ENCODE results near the gene CERK.

The CERK gene

DNA sequence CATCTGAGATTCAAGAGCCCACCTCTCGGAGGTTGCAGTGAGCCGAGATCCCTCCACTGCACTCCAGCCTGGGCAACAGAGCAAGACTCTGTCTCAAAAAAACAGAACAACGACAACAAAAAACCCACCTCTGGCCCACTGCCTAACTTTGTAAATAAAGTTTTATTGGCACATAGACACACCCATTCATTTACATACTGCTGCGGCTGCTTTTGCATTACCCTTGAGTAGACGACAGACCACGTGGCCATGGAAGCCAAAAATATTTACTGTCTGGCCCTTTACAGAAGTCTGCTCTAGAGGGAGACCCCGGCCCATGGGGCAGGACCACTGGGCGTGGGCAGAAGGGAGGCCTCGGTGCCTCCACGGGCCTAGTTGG, 70.8 kb downstream of the CERK start:
- TF ChIP-seq MYC (IDR thresholded peaks at IDR 0.05; ENCODE audit: low read depth, low read length) = no peak
- TF ChIP-seq POLR2A (IDR thresholded peaks at IDR 0.05; ENCODE audit: extremely low read depth, insufficient read length) = no peak
- TF ChIP-seq, protein P1, sequence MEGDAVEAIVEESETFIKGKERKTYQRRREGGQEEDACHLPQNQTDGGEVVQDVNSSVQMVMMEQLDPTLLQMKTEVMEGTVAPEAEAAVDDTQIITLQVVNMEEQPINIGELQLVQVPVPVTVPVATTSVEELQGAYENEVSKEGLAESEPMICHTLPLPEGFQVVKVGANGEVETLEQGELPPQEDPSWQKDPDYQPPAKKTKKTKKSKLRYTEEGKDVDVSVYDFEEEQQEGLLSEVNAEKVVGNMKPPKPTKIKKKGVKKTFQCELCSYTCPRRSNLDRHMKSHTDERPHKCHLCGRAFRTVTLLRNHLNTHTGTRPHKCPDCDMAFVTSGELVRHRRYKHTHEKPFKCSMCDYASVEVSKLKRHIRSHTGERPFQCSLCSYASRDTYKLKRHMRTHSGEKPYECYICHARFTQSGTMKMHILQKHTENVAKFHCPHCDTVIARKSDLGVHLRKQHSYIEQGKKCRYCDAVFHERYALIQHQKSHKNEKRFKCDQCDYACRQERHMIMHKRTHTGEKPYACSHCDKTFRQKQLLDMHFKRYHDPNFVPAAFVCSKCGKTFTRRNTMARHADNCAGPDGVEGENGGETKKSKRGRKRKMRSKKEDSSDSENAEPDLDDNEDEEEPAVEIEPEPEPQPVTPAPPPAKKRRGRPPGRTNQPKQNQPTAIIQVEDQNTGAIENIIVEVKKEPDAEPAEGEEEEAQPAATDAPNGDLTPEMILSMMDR (IDR thresholded peaks at IDR 0.05; ENCODE audit: low read depth, low read length) = no peak
- TF ChIP-seq, protein P2, sequence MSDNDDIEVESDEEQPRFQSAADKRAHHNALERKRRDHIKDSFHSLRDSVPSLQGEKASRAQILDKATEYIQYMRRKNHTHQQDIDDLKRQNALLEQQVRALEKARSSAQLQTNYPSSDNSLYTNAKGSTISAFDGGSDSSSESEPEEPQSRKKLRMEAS (IDR thresholded peaks at IDR 0.05; ENCODE audit: low read depth, low read length) = no peak
- H3K4me3 ChIP-seq (ENCODE audit: low read depth, low read length) = no peak overlapping the region
- DNase-seq (ENCODE audit: low read depth) = no peak

DNA sequence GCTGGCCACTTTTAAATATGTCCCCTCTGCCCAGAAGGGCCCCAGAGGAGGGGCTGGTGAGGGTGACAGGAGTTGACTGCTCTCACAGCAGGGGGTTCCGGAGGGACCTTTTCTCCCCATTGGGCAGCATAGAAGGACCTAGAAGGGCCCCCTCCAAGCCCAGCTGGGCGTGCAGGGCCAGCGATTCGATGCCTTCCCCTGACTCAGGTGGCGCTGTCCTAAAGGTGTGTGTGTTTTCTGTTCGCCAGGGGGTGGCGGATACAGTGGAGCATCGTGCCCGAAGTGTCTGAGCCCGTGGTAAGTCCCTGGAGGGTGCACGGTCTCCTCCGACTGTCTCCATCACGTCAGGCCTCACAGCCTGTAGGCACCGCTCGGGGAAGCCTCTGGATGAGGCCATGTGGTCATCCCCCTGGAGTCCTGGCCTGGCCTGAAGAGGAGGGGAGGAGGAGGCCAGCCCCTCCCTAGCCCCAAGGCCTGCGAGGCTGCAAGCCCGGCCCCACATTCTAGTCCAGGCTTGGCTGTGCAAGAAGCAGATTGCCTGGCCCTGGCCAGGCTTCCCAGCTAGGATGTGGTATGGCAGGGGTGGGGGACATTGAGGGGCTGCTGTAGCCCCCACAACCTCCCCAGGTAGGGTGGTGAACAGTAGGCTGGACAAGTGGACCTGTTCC, 71.3 kb downstream of the CERK start:
- no peak overlapping the region for H3K4me3 ChIP-seq (ENCODE audit: low read depth, low read length)
- TF ChIP-seq, protein P2 (IDR thresholded peaks at IDR 0.05; ENCODE audit: low read depth, low read length) = no peak
- no peak for TF ChIP-seq MYC (IDR thresholded peaks at IDR 0.05; ENCODE audit: low read depth, low read length)
- TF ChIP-seq, protein P1 (IDR thresholded peaks at IDR 0.05; ENCODE audit: low read depth, low read length) = no peak
- TF ChIP-seq POLR2A (IDR thresholded peaks at IDR 0.05; ENCODE audit: extremely low read depth, insufficient read length) = no peak
- no peak for DNase-seq (ENCODE audit: low read depth)

DNA sequence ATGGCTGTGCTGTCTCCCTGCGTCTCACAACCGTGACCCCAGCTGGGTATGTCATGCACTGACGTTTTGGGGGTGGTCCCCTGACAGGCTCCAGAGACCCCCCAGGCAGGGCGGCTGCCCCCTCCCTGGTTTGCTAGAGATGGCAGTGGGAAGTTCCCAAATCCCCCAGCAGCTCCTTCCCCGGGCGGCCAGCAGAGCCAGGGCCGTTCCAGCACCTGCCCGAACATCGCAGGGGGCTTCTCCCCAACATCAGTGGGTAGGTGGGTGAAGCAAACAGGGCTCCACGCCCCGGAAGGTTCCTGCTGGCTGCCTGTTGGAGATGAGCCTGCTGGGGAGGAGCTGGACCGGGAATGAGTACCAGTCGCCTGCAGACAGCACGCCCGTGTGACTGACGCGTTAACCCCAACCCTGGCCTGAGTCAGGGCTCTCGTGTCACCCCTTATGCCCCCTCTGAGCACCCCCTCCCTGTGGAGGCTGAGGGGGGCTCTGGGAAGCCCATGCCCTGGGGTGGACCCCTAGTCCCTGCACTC, 72.2 kb downstream of the CERK start:
- TF ChIP-seq, protein P1 (IDR thresholded peaks at IDR 0.05; ENCODE audit: low read depth, low read length) = no peak
- no peak for TF ChIP-seq MYC (IDR thresholded peaks at IDR 0.05; ENCODE audit: low read depth, low read length)
- TF ChIP-seq POLR2A (IDR thresholded peaks at IDR 0.05; ENCODE audit: extremely low read depth, insufficient read length) = no peak
- TF ChIP-seq, protein P2 (IDR thresholded peaks at IDR 0.05; ENCODE audit: low read depth, low read length) = no peak
- no peak overlapping the region for H3K4me3 ChIP-seq (ENCODE audit: low read depth, low read length)
- DNase-seq (ENCODE audit: low read depth) = no peak

DNA sequence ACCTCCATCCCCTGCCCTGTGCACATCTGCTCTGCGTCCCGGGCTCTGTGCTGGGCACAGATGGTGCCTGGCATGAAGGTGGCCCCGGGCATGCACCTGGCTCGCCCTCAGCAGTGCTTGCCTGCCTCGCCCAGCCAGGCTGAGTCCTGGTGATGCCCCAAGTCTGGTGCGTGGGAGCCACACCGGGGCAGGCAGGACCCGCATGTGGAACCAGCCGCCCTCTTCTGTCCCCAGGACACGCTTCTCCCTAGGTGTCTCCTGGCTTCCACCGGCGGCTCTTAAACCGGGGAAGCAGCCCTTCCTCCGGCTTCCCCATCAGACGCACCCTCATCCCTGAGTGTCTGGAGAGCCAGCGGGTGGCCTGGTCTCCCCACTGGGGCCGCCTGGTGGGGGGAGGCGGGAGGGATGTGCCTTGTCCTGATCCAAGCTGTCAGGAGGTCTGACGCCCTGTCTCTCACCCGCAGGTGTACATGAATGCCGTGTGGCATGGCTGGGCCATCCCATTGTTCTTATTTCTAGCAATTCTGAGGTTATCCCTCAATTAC, 72.8 kb downstream of the CERK start:
- DNase-seq (ENCODE audit: low read depth) = no peak
- TF ChIP-seq POLR2A (IDR thresholded peaks at IDR 0.05; ENCODE audit: extremely low read depth, insufficient read length) = no peak
- TF ChIP-seq, protein P2 (IDR thresholded peaks at IDR 0.05; ENCODE audit: low read depth, low read length) = no peak
- no peak for TF ChIP-seq MYC (IDR thresholded peaks at IDR 0.05; ENCODE audit: low read depth, low read length)
- TF ChIP-seq, protein P1 (IDR thresholded peaks at IDR 0.05; ENCODE audit: low read depth, low read length) = no peak

DNA sequence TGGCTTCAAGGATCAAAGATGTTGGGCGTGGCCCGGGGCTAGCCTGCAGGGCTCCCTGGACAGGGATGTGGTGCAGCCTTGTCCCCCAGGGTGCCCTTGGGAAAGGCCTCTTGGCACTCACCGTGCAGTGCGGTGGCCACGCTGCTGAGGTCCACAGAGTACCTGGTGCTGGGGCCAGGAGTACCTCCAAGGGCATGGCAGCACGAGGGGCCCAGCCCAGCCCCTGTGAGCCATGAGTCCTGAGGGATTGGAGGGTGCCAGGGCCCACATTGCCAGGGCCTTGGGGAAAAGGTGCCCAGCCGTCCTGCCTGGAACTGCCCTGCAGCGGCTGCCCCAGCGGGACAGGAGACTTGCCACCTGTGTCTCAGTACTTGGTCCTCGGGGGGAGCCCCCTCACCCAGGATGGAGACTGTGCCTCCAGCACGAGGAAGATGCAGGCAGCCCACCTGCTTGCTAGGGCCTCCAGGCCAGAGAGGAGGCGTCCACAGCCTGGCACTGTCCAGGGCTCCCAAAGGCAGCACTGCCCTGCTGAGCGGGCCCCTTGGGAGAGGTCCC, 73.7 kb downstream of the CERK start:
- no peak overlapping the region for H3K4me3 ChIP-seq (ENCODE audit: low read depth, low read length)
- TF ChIP-seq MYC (IDR thresholded peaks at IDR 0.05; ENCODE audit: low read depth, low read length) (no peak), POLR2A (IDR thresholded peaks at IDR 0.05; ENCODE audit: extremely low read depth, insufficient read length) (no peak)
- TF ChIP-seq, protein P2 (IDR thresholded peaks at IDR 0.05; ENCODE audit: low read depth, low read length) = no peak
- TF ChIP-seq, protein P1 (IDR thresholded peaks at IDR 0.05; ENCODE audit: low read depth, low read length) = no peak
- DNase-seq (ENCODE audit: low read depth) = no peak

More for the DNA sequence above, 72.8 kb downstream of the CERK start:
- H3K4me3 ChIP-seq (ENCODE audit: low read depth, low read length) = no peak overlapping the region

Data from NB4 (cell line).